Right kidney (tissue), 1 donor: ENCODE data around the gene SP7.
"Not testable (repeated sequence)": the region's sequence is repeated elsewhere in the genome, so short reads cannot be mapped to it uniquely, and the experiment has no call there.

ENCODE experiments used
- DNase-seq: peaks from one replicate; pipeline ENCODE4 v3.0.0-alpha.2; 2016

Gene SP7

DNA sequence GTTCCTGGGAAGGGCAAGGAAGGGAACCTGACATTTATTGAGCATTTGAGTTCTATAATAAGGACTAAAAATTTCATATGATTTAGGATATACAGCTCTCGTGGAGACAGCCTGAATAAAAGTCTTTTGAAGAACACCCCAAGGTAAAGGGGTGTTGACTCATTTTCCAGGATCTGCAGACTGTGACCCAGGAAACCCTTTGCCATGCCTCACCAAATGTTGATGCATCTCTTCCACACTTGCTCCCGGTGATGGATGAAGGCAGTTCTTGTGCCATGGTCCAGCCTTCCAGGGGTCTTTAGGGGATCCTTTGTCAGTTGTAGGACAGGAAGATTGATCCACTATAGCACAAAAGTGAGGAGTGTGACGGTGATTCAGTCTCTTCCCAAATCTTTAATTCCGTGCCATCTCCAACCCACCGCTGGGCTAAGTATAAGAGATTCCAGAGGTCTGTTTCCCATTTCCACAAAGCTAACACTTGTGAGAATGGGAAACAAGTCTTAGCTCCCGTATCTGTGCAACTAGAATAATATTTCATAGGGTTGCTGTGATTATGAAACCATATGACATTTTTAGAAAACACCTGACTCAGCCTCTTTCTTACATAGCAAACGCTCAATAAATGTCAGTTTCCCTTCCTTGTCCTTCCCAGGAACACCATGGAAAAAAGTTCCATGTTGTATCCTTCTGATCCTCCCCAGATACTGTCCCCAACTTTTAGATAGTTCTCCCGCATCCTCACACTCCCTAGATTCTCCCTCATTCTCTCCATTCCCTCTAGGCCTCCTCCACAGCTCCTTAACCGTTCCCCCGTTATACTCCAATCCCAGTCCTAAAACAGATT lies 15.6 kb downstream of the SP7 start:
- no peak for DNase-seq

DNA sequence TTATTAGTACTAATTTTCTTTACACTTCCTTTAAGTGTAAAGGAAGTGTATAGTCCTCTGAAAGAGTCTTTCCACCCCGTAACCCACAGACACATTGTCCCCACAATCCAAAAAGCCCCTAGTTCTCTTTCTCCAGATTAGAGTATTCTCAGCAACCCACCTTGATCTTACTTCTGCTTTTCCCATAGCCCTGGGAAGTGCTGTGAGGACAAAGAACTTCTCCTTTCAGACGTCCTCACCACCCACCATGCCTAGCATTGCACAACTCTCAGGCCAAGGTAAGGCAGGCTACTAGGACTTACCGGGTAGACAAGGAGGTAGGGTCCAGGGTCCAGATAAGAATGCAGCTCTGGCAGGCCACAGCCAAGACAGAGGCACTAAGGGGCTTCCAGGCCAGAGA lies 22.2 kb downstream of the SP7 start:
- no peak for DNase-seq

DNA sequence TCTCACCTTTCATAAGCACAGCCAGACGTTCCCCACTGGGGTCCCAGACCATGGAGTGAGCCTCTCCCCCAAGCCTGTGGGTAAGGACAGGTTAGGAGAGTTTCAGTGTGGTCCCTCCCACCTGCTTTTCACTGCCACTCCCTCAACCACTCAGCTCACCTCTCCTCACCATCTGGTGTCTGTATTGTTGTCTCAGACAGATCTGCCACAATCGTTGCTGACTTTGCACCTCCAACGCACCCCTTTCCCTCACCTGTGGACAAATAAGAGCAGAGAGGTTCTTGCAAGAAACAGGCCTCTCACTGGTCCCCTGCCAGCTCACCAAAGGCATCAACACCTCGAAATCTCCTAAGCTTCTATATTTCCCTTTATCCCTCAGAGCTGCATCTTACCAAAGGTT lies 27.9 kb downstream of the SP7 start:
- DNase-seq = no peak

DNA sequence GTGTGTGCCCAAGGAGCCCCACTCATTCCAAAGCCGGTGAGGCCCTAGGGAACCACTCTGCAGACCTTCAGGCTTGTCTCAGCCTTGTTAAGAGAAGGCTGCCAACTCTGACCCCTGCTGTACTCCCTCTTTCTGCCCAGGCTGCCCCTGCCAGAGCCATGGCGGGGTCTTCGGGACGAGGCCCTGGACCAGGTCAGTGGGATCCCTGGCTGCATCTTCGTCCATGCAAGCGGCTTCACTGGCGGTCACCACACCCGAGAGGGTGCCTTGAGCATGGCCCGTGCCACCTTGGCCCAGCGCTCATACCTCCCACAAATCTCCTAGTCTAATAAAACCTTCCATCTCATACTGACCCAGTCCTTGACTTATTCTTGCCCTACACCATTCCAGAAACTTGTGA lies 29.3 kb downstream of the SP7 start:
- no peak for DNase-seq

DNA sequence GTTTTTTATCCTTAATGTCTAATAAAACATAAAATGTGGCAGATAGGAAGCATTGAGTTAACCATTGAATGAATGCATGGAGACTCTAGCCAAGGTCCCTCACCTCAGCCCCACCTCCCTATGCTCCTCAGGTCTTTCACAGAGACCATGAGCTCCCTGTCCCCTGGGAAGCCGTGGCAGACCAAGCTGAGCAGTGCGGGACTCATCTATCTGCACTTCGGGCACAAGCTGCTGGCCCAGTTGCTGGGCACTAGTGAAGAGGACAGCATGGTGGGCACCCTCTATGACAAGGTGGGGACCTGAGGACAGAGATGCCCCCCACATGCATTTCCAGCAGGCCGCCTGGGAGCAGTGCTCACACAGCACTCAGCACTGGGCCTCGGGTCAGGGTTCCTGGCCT lies 33.3 kb downstream of the SP7 start:
- DNase-seq = no peak

DNA sequence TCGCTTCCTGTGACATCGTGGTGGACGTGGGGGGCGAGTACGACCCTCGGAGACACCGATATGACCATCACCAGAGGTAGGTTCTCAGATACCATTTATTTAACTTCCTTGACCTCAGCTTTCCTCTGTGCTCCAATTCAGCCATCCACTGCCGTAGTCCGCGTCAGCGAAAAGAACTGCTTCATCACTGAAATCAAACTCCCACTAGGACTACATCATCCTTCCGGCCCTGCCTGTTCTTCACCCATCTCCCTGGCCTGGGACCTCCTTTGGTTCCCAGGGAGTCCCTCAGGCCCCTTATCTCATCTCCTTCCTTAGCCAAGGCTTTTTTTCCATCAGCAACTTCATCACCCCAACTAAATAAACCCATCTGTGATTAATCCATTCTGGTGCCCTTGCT lies 36.0 kb downstream of the SP7 start:
- DNase-seq = no peak

DNA sequence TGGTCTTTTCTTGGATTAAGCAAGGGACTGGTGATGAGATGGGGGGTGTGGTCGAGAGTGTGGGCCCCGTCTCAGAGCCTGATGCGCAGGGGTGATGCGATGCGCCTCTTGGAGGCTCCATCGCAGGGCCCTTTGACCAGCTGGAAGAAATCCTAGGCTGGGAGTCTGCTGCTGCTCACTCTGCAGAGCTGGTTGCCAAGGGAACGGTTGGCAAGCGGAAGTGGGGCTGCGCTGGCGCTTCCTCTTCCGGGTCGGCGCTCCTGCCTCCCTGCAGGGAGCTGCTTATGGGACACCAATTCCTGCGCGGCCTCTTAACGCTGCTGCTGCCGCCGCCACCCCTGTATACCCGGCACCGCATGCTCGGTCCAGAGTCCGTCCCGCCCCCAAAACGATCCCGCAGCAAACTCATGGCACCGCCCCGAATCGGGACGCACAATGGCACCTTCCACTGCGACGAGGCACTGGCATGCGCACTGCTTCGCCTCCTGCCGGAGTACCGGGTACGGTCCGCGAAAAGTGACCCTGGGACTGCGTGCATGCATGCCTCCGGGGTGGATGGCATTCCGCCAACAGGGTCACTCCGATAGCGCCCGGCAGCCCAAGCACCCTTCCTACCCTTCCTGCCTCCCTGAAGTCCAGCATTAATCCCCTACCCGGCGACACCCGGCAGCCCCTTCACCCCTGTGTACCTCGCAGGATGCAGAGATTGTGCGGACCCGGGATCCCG lies 36.5 kb downstream of the SP7 start, which contains the start of gene MYG1:
TSS of gene MYG1 (plus strand) at position 242 of the 727 bp plus-strand sequence. CDS start at position 285, 43 bp downstream.
- DNase-seq = peak; percentile 84

DNA sequence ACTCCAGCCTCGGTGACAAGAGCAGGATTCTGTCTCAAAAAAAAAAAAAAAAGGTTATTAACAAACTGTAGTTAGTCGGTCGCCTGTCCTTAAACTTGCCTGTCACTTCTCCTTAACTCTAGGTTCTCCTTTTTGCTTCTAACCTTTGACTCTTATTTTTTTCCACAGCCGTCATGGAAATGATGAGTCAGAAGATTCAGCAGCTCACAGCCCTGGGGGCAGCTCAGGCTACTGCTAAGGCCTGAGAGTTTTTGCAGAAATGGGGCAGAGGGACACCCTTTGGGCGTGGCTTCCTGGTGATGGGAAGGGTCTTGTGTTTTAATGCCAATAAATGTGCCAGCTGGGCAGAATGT lies 37.1 kb downstream of the SP7 start:
- DNase-seq = no peak

DNA sequence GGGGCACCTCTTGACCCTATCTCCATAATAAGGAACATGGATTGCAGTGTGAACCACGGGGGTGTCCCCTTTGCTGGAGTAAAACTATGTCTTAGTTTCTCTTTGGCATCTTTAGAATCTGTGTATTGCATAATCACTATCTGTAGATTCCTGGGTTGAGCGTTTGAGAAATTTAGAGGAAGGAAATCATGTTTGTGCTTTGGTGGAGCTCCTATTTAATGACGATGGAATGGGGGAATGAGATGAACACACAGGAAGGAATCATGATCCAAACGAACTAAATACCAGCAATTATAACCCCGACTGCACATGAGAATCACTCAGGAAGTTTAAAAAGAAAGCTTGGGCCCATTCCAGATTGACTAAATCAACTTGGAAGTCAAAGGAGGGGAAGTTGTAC lies 38.0 kb downstream of the SP7 start:
- no peak for DNase-seq

DNA sequence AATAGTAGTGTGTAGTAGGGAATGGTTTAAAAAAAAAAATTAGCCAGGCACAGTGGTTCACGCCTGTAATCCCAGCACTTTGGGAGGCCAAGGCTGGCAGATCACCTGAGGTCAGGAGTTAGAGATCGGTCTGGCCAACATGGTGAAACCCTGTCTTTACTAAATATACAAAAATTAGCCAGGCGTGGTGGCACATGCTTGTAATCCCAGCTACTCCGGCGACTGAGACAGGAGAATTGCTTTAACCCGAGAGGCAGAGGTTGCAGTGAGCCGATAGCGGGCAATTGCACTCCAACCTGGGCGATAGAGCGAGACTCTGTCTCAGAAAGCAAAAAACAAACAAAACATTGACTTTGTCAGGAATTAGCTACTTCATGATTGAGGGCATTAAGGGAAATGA lies 39.0 kb downstream of the SP7 start:
- DNase-seq = not testable (repeated sequence)

DNA sequence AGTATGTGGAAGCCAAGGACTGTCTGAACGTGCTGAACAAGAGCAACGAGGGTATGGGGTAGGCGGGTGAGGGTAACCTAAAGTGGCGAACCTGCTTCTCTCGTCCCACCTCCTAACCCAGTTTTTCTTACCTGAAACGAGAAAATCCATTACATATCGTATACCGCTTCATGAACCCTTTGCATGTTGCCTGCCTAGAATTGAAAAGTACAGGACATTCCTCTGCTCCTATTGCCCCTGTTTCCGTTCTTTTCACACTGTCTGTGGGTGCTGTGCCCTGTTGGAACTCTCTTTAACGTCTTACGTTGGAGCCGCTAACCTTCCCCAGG lies 40.3 kb downstream of the SP7 start:
- no peak for DNase-seq

DNA sequence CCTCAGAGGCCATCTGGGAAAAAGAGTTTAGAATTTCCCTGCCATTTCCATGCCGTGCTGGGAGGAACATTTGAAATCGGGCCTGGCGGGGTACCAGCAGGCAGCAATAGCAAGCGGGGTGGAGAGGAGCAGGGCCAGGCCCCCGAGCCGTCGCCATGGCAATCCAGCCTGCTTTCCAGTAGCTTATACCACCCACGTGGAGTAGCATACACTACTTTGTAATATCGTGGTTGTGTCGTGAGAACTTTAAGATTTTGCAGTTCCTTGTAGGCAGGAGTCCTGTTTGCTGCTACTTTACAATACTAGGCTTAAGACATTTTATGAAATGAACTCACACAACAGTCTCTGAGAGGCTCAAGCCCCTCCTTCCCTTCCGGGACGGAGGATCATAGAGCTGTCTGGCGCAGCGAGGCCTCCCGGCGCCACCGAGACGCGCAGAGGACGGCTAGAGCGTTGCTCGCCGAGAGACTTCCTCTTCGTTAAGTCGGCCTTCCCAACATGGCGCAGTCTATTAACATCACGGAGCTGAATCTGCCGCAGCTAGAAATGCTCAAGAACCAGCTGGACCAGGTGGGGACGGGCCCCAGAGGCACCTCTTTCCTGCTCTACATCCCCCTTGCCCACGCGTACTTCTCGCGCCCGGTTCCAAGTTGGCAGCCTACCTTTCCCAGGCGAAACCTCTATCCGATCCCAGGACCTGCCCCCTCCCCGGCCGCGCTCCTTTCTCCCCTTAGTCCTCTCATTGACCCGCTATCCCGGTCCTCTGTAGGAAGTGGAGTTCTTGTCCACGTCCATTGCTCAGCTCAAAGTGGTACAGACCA lies 40.9 kb downstream of the SP7 start, which contains the start of gene PFDN5:
TSS of gene PFDN5 (plus strand) at position 473 of the 821 bp plus-strand sequence. CDS start at position 499, 26 bp downstream.
- DNase-seq = peak; percentile 85

DNA sequence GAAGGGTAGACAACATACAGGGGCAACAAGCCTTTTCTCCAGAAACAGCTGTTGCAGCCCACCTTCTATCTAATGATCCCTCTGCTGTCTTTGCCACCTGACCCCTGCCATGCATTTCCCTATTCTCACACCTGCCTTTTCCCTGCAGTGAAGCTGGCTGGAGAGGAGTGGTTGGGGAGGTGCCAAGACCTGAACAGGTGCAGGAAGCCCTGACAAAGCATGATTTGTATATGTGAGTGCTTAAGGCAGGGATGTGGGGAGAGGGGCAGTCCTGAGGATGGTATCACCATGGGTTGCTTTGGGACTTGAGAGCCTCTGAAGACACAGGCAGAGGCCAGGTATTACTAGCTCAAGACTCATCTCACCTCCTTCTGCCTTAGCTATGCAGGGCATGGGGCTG lies 43.7 kb downstream of the SP7 start:
- no peak for DNase-seq

DNA sequence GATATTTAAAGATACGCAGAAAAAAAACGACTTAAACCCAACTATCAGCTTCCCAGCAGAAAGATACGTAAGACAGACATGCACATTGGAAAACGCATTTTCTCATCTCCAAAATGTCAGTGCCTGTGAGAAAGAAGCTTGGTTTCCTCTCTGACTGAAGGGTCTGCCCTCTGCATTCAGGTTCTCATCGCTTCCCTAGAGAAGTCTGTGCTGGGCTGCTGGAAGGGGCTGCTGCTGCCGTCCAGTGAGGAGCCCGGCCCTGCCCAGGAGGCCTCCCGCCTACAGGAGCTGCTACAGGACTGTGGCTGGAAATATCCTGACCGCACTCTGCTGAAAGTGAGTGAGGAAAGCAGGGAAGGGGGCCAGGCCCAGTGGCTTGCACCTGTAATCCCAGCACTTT lies 45.5 kb downstream of the SP7 start:
- DNase-seq = no peak

DNA sequence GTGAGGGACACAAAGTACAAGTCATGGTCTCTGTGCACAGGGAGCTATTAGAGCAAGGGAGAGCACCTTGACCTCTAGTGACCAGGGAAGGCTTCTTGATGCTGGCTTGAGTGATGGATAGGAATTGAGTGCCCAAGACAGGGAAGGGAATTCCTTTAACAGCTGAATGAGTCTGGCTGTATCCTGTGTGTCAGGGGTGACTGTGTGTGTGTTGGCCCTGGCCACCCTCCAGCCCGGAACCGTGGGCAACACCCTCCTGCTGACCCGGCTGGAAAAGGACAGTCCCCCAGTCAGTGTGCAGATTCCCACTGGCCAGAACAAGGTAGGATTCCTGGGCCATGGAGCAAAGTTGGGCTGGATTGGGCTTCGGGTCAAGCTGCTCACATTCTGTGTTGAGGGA lies 46.3 kb downstream of the SP7 start:
- DNase-seq = no peak

DNA sequence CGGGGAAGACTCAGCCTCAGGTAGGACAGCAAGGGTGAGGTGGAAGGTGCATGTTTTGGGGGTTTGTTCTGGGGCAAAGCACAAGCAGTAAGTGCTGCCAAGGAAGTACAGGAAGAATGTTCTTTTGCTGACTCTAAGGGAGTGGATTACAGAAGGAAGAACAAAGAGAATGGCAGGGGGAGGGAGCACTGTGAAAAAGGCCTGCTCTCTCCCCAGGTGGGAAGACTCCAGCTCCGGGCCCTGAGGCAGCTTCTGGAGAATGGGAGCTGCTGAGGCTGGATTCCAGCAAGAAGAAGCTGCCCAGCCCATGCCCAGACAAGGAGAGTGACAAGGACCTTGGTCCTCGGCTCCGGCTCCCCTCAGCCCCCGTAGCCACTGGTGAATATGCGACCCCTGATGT lies 47.8 kb downstream of the SP7 start:
- no peak for DNase-seq

DNA sequence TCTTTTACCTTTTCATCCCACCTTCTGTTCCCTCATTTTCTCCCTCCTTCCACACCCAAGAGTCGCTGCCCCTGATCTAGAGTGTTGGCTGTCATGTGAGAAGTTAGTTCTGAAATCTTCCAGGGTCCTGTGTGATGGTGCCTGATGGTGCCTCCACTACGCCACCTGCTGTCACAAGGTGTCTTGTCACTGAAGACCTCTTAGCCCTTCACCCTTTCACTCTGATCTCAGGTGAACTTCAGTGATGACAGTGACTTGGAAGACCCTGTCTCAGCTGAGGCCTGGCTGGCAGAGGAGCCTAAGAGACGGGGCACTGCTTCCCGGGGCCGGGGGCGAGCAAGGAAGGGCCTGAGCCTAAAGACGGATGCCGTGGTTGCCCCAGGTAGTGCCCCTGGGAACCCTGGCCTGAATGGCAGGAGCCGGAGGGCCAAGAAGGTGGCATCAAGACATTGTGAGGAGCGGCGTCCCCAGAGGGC lies 48.4 kb downstream of the SP7 start:
- DNase-seq = peak; percentile 24

DNA sequence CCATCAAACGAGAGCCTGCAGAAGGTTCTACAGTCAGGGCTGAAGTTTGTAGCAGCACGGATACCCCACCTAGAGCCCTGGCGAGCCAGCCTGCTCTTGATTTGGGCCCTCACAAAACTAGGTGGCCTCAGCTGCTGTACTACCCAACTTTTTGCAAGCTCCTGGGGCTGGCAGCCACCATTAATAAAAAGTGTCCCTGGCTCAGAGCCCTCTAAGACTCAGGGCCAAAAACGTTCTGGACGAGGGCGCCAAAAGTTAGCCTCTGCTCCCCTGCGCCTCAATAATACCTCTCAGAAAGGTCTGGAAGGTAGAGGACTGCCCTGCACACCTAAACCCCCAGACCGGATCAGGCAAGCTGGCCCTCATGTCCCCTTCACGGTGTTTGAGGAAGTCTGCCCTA lies 49.7 kb downstream of the SP7 start:
- no peak for DNase-seq

DNA sequence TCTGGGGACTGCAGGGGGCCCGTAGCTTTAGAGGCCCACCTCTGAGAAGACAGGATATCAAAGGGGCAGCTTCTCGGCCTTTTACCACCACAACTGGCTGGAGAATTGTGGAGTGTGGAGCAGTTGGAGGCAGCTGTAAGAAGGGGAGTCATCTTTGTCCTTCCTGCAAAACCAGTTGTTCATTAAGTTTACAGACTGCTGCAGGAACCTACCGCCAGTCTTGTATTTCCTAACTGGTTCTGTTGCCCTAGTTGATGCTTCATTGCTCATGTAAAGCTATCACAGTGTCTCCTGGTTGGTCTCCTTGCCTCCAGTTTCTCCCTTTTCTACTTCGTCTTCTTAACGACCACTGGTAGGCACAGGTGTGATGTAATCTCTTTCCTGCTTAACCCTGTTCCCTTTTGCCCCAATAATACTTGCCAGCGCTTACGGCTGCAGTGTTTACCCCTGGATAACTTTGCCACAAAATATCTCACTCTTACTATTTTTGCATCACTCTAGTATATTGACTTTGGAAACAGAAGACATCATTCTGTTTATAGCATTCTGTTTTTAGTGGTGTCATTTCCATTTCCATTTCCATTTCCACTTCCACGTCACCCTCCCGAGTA lies 56.2 kb downstream of the SP7 start:
- no peak for DNase-seq

DNA sequence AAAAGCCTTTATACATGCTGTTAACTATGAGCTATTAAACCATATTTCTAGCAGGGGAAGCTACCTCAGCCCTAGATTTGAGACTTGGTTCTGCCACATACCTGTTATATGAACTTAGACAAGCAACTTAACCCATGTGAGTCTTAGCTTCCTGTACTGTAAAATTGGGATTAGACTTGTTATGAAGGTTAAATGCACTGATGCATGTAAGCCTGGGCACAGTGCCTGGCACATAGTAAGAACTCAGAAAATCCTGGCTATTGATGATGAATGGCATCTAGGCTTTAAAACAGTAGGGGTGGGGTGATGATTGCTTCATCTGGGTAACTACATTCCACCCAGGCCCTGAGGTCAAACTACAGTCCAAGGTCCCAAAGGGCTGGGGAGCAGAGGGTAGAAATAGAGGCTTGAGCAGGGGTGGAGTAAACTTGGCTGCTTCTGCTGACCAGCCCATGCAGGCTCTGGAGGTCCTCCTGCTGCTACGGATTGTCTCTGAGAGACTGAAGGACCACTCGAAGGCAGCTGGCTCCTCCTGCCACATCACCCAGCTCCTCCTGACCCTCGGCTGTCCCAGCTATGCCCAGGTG lies 56.8 kb downstream of the SP7 start:
- DNase-seq = no peak

DNA sequence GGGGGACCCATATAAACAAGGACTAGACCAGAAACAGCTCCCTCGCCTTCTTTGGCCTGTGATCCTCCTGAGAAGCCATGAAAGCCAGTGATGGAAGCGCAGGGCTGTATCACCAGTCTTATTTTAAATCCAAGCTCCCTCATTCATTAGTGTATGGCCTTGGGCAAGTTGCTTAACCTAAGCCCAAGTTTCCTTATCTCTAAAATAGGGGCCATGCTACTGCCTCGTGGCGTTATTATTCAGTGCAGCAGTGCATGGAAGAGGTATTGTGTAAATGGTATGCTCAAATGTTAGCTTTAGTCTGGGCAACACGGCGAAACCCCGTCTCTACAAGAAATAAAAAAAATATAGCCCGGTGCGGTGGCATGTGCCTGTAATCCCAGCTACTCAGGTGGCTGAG lies 58.2 kb downstream of the SP7 start:
- DNase-seq = no peak
